HL-60 (cell line): ENCODE data around the gene RLF.

Experiments used
- DNase-seq, 2 experiments: peaks; one replicate each; pipeline ENCODE4 v3.0.0-alpha.2; 2010 to 2020; ENCODE audit warnings: low read depth in 1 of 2, low spot score in 1 of 2
- H3K27ac ChIP-seq: fragments of 250-450 bp; sonication (Bioruptor Pico); replicated peaks from 2 replicates; pipeline ENCODE4 v1.5.1; 2020; ENCODE audit warnings: mild to moderate bottlenecking, moderate library complexity
- H3K27me3 ChIP-seq: fragments of 250-450 bp; sonication (Bioruptor Pico); 2 replicates; pipeline ENCODE4 v1.5.1; 2021; ENCODE audit warnings: mild to moderate bottlenecking, moderate library complexity; ENCODE audit not compliant: insufficient read depth, poor library complexity, severe bottlenecking
- H3K4me3 ChIP-seq: replicated peaks from 2 replicates; pipeline ENCODE4 v1.5.1; 2011; ENCODE audit warnings: mild to moderate bottlenecking, control low read depth, low read length; ENCODE audit not compliant: insufficient read depth
- GABPA ChIP-seq: IDR thresholded peaks from 2 replicates; pipeline ENCODE4 v1.6.1; 2012; ENCODE audit warnings: low read depth
- POLR2AphosphoS5 ChIP-seq: IDR thresholded peaks from 2 replicates; pipeline ENCODE4 v1.6.1; 2012; ENCODE audit warnings: low read depth
- SPI1 ChIP-seq: IDR thresholded peaks from 2 replicates; pipeline ENCODE4 v1.6.1; 2012; ENCODE audit warnings: low read depth, mild to moderate bottlenecking, borderline replicate concordance
- TF ChIP-seq, protein P1 (sequence below): IDR thresholded peaks from one replicate; pipeline ENCODE4 v1.5.1; 2011; ENCODE audit warnings: low read length, control low read depth, inconsistent platforms; ENCODE audit not compliant: insufficient read depth
- TF ChIP-seq, protein P2 (sequence below): IDR thresholded peaks from 2 replicates; pipeline ENCODE4 v1.6.1; 2012; ENCODE audit warnings: low read depth; ENCODE audit not compliant: insufficient replicate concordance

The RLF gene

DNA sequence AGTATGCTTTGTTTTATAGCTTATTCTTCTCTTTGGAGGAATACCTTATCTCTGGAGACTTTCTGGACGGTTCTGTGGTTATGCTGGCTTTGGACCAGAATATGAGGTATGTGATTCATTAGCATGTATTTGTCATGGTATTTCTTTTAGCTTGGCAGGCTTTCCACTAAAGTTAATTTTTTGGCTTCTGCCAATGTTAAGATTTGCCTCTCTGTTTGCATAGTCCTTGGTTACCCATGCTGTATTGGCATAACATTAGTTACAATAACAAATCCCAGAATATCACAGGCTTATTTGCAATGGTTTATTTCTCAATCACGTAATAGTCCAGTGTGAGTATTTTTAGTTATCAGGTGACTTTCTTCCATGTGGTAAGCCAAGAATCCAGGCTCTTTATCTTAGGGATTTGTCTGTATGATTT, 106.6 kb downstream of the RLF start:
- TF ChIP-seq GABPA (no peak), SPI1 (no peak), POLR2AphosphoS5 (no peak)
- TF ChIP-seq, protein P1, sequence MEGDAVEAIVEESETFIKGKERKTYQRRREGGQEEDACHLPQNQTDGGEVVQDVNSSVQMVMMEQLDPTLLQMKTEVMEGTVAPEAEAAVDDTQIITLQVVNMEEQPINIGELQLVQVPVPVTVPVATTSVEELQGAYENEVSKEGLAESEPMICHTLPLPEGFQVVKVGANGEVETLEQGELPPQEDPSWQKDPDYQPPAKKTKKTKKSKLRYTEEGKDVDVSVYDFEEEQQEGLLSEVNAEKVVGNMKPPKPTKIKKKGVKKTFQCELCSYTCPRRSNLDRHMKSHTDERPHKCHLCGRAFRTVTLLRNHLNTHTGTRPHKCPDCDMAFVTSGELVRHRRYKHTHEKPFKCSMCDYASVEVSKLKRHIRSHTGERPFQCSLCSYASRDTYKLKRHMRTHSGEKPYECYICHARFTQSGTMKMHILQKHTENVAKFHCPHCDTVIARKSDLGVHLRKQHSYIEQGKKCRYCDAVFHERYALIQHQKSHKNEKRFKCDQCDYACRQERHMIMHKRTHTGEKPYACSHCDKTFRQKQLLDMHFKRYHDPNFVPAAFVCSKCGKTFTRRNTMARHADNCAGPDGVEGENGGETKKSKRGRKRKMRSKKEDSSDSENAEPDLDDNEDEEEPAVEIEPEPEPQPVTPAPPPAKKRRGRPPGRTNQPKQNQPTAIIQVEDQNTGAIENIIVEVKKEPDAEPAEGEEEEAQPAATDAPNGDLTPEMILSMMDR, result no peak
- TF ChIP-seq, protein P2, sequence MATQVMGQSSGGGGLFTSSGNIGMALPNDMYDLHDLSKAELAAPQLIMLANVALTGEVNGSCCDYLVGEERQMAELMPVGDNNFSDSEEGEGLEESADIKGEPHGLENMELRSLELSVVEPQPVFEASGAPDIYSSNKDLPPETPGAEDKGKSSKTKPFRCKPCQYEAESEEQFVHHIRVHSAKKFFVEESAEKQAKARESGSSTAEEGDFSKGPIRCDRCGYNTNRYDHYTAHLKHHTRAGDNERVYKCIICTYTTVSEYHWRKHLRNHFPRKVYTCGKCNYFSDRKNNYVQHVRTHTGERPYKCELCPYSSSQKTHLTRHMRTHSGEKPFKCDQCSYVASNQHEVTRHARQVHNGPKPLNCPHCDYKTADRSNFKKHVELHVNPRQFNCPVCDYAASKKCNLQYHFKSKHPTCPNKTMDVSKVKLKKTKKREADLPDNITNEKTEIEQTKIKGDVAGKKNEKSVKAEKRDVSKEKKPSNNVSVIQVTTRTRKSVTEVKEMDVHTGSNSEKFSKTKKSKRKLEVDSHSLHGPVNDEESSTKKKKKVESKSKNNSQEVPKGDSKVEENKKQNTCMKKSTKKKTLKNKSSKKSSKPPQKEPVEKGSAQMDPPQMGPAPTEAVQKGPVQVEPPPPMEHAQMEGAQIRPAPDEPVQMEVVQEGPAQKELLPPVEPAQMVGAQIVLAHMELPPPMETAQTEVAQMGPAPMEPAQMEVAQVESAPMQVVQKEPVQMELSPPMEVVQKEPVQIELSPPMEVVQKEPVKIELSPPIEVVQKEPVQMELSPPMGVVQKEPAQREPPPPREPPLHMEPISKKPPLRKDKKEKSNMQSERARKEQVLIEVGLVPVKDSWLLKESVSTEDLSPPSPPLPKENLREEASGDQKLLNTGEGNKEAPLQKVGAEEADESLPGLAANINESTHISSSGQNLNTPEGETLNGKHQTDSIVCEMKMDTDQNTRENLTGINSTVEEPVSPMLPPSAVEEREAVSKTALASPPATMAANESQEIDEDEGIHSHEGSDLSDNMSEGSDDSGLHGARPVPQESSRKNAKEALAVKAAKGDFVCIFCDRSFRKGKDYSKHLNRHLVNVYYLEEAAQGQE, result no peak
- DNase-seq, result no peak
- Histone ChIP-seq H3K27ac (no peak overlapping the region), H3K27me3 (no peaks in the 10 kb centered on the region), H3K4me3 (no peak overlapping the region)

- H3K27me3 ChIP-seq, result no peaks in the 10 kb centered on the region
- DNase-seq, result no peak
- H3K4me3 ChIP-seq, result no peak overlapping the region
- TF ChIP-seq SPI1 (no peak), GABPA (no peak), POLR2AphosphoS5 (no peak)
- TF ChIP-seq, protein P2, result no peak
- TF ChIP-seq, protein P1, result no peak
- no peak overlapping the region for H3K27ac ChIP-seq
Measured at GRCh38 chr1:40268211-40268610, 107.0 kb downstream of the RLF start.

DNA sequence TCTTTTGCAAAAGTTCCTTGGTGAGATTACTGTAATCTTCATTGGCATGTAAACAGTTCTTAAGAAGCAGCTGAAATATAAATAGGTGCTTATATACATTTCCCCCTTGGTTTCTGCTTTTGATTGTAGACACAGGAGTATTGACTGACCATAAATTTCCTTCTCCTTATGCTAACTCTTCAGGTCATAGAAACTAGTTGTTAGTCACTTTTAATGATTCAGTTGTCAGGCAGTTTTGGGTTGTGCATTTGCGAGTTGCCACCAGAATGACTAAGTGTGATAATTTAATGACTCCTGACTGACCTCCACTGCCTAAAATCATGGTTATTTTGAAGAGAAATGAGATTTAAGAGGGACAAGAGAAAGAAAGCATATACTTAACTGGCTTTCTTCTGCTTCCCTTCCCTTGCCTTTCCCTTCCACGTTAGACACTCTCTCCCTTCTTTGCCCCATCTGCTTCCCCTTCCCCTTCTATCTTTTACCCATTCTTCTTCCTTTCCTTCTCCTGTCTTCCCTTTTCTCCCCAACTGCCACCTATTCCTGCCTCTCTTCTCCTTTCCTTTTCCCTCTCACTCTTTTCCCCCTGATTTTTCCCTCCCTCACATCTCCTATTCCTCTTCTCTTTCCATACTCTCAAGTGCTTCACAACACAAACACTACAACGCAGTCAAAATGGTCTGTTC, 109.1 kb downstream of the RLF start:
- H3K27ac ChIP-seq, result no peak overlapping the region
- TF ChIP-seq, protein P1, result no peak
- TF ChIP-seq POLR2AphosphoS5 (no peak), SPI1 (no peak)
- TF ChIP-seq, protein P2, result no peak
- no peak for DNase-seq

More for the DNA sequence above, 109.1 kb downstream of the RLF start:
- no peak overlapping the region for H3K4me3 ChIP-seq
- H3K27me3 ChIP-seq, result no peaks in the 10 kb centered on the region
